CD4-positive, alpha-beta memory T cell (primary cell): Measurements from ENCODE around the gene PDE3B. TPM values are rescaled to one million over a fixed set of nuclear protein-coding genes. Genes with fewer than 3 reads are reported as not detected.
"Not testable (repeated sequence)": the region's sequence is repeated elsewhere in the genome, so short reads cannot be mapped to it uniquely, and the experiment has no call there.

ENCODE experiments used
- CTCF ChIA-PET: fragments of 350-600 bp; sonication (Branson Sonifier 250); formaldehyde crosslinking; loops from one replicate; lab custom pipeline; 2021; ENCODE audit warnings: inconsistent platforms; ENCODE audit not compliant: partially characterized antibody; lab: Charles Lee
- POLR2A ChIA-PET: fragments of 350-600 bp; sonication (Branson Sonifier 250); formaldehyde crosslinking; loops from one replicate; lab custom pipeline; 2021; ENCODE audit not compliant: partially characterized antibody; lab: Charles Lee
- DNase-seq, 5 donors: peaks; one replicate each; pipeline versions ENCODE4 v3.0.0 to v3.0.0-alpha.2; 2020 to 2022; ENCODE audit warnings: mixed read lengths in 1 of 5
- H3K27ac ChIP-seq: one replicate; pipeline ENCODE4 v1.7.0; 2013; ENCODE audit warnings: low read depth, low read length
- H3K27me3 ChIP-seq: 2 replicates; pipeline ENCODE4 v1.7.0; 2013; ENCODE audit warnings: mild to moderate bottlenecking, low read length, moderate library complexity; ENCODE audit not compliant: insufficient read depth
- H3K36me3 ChIP-seq: 2 replicates; pipeline ENCODE4 v1.7.0; 2013; ENCODE audit warnings: mild to moderate bottlenecking, low read length, moderate library complexity; ENCODE audit not compliant: insufficient read depth
- H3K4me1 ChIP-seq: 2 replicates; pipeline ENCODE4 v1.7.0; 2013; ENCODE audit warnings: mild to moderate bottlenecking, low read length, moderate library complexity; ENCODE audit not compliant: insufficient read depth
- H3K4me3 ChIP-seq, 2 donors: one replicate each; pipeline ENCODE4 v1.7.0; 2013; ENCODE audit warnings: low read length in 2 of 2, mild to moderate bottlenecking in 1 of 2
- H3K9me3 ChIP-seq, 2 donors: one replicate each; pipeline ENCODE4 v1.7.0; 2013; ENCODE audit warnings: low read length in 2 of 2, control low read depth in 1 of 2; ENCODE audit not compliant: control insufficient read depth in 1 of 2
- H3K27ac Mint-ChIP-seq, 7 donors: one replicate each; pipeline ENCODE4 v1.8.0; 2020 to 2021; ENCODE audit warnings: mixed read lengths in 7 of 7, mild to moderate bottlenecking in 6 of 7, inconsistent platforms in 3 of 7, moderate library complexity in 3 of 7
- H3K27me3 Mint-ChIP-seq, 2 donors: one replicate each; pipeline ENCODE4 v1.8.0; 2020 to 2021; ENCODE audit warnings: mixed read lengths in 2 of 2
- H3K36me3 Mint-ChIP-seq, 2 donors: one replicate each; pipeline ENCODE4 v1.8.0; 2020 to 2021; ENCODE audit warnings: mixed read lengths in 2 of 2, inconsistent platforms in 1 of 2, mild to moderate bottlenecking in 1 of 2
- H3K4me1 Mint-ChIP-seq, 4 donors: one replicate each; pipeline ENCODE4 v1.8.0; 2020 to 2021; ENCODE audit warnings: mixed read lengths in 4 of 4, mild to moderate bottlenecking in 1 of 4
- H3K4me3 Mint-ChIP-seq, 8 donors: one replicate each; pipeline ENCODE4 v1.8.0; 2020 to 2021; ENCODE audit warnings: mixed read lengths in 8 of 8, mild to moderate bottlenecking in 7 of 8, moderate library complexity in 6 of 8, inconsistent platforms in 3 of 8
- H3K9me3 Mint-ChIP-seq, 8 donors: one replicate each; pipeline ENCODE4 v1.8.0; 2020 to 2021; ENCODE audit warnings: mixed read lengths in 8 of 8, mild to moderate bottlenecking in 5 of 8, inconsistent platforms in 3 of 8, moderate library complexity in 1 of 8
- intact Hi-C: fragments of 100-400 bp; cut with micrococcal nuclease; formaldehyde crosslinking; loops from one replicate; pipeline ENCODE4 v1.15.1; 2023
- polyA plus RNA-seq, 2 donors: library from polyadenylated mRNA; unstranded; fragments of 300-500 nt; fragmentation: Illumina TruSeq; gene quantifications; one replicate each; pipeline ENCODE4 v1.2.3, GENCODE V29; 2021
- total RNA-seq, 2 experiments: library from RNA; stranded (reverse); gene quantifications; one replicate each; pipeline ENCODE4 v1.2.3, GENCODE V29; 2021

Gene PDE3B
- total and polyA plus RNA-seq, 4 experiments from 2014 or later = 34.1 to 222 (median 131) TPM

DNA sequence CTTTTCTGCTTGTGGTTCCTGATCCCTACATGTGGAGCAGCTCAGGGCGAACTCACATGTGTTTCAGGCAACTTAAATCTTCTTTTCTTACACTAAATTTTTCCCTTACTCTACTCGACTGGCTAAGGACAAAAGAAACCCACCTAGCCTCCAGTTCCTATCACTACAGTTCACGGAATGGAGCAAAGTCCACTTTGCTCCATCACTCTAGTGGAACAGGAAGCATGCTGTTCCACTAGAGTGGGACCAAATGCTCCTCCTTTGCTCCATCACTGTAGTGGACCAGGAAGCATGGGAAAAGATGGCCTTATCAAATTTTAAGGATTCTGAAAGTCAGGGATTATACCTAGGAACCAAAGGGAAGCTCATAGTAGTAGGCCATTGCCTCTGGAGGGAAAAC lies 36.1 kb downstream of the PDE3B start:
- DNase-seq = no peak
- Mint-ChIP-seq H3K9me3 (peaks cover 3 to 16% (median 6%) of the 10 kb centered on the region in 8 donors), H3K4me1 (peaks cover 27 to 57% (median 47%) of the 10 kb centered on the region in 4 donors), H3K27ac (peak overlapping the region in 2 of 7 donors; percentile 8 to 57), H3K36me3 (peaks cover 38 to 48% of the 10 kb centered on the region in 2 donors), H3K27me3 (no peaks in the 10 kb centered on the region), H3K4me3 (peak overlapping the region in 2 of 8 donors; percentile 0 to 14)
- Histone ChIP-seq H3K27me3 (no peaks in the 10 kb centered on the region), H3K27ac (no peak overlapping the region), H3K4me1 (peaks cover 10% of the 10 kb centered on the region), H3K36me3 (no peaks in the 10 kb centered on the region), H3K9me3 (no peaks in the 10 kb centered on the region), H3K4me3 (no peak overlapping the region)
- POLR2A ChIA-PET = no interaction called here
- CTCF ChIA-PET = no interaction called here
- intact Hi-C loops = no loop called here

DNA sequence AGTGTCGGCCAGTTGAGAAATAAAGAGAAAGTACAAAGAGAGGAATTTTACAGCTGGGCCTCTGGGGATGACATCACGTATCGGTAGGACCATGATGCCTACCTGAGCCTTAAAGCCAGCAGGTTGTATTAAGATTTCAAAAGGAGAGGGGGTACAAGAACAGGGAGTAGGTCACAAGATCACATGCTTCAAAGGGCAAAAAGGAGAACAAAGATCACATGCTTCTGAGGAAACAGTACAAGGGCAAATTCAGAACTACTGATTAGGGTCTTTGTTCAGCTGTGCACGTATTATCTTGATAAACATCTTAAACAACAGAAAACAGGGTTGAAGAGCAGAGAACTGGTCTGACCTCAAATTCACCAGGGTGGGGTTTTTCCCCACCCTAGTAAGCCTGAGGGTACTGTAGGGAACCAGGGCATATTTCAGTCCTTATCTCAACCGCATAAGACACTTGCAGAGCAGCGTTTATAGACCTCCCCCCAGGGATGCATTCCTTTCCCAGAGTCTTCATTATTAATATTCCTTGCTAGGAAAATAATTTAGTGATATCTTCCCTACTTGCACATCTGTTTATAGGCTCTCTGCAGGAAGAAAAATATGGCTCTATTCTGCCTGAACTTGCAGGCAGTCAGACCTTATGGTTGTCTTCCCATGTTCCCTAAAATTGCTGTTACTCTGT lies 40.8 kb downstream of the PDE3B start:
- peak overlapping the region in 2 of 7 donors; percentile 43 to 63 for H3K27ac Mint-ChIP-seq
- H3K27ac ChIP-seq, H3K27me3 ChIP-seq, POLR2A ChIA-PET, H3K4me3 ChIP-seq, H3K36me3 ChIP-seq, intact Hi-C loops, DNase-seq, H3K4me1 ChIP-seq, H3K27me3 Mint-ChIP-seq, H3K9me3 ChIP-seq: not testable (repeated sequence)
- H3K9me3 Mint-ChIP-seq = peaks cover 3 to 14% (median 4%) of the 10 kb centered on the region in 8 donors
- CTCF ChIA-PET = interaction anchor here (1.0 kb wide), 1 partner anchor 223 kb away, joined by 4 read pairs; no protein-coding TSS in a partner anchor
- H3K36me3 Mint-ChIP-seq = peaks cover 29% of the 10 kb centered on the region in 2 donors
- peaks cover 29 to 69% (median 50%) of the 10 kb centered on the region in 4 donors for H3K4me1 Mint-ChIP-seq
- peak overlapping the region in 2 of 8 donors; percentile 3 to 7 for H3K4me3 Mint-ChIP-seq

DNA sequence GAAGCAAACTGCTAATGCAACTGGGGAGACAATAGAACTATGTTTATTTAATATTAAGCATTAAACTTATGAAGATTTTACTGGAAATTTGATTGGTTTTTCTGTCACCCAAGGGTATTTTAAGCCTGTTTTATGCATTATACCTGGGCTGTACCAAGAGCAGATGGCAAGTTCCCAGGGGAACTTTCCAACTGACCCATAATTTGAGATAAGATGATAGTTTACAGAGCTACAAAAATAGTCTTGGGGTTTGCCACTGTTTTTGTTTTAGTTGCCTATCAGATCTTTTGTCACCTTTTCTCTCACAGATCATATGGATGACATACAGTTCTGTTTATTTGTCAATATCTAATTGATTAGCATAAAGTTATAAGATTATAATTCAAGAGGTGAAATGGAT lies 43.9 kb downstream of the PDE3B start:
- no peak overlapping the region for H3K4me3 Mint-ChIP-seq
- no peaks in the 10 kb centered on the region for H3K36me3 ChIP-seq
- H3K27ac Mint-ChIP-seq = peak overlapping the region in 2 of 7 donors; percentile 26 to 55
- H3K27ac ChIP-seq = no peak overlapping the region
- CTCF ChIA-PET = no interaction called here
- no peaks in the 10 kb centered on the region for H3K27me3 Mint-ChIP-seq
- no peaks in the 10 kb centered on the region for H3K27me3 ChIP-seq
- H3K4me3 ChIP-seq = no peak overlapping the region
- peaks cover 27 to 59% (median 41%) of the 10 kb centered on the region in 4 donors for H3K4me1 Mint-ChIP-seq
- peaks cover 13% of the 10 kb centered on the region for H3K4me1 ChIP-seq
- H3K9me3 Mint-ChIP-seq = peaks cover 0 to 12% (median under 1%) of the 10 kb centered on the region in 8 donors
- no peak for DNase-seq
- no peaks in the 10 kb centered on the region for H3K9me3 ChIP-seq
- intact Hi-C loops = no loop called here
- peaks cover 20 to 26% of the 10 kb centered on the region in 2 donors for H3K36me3 Mint-ChIP-seq
- POLR2A ChIA-PET = no interaction called here

DNA sequence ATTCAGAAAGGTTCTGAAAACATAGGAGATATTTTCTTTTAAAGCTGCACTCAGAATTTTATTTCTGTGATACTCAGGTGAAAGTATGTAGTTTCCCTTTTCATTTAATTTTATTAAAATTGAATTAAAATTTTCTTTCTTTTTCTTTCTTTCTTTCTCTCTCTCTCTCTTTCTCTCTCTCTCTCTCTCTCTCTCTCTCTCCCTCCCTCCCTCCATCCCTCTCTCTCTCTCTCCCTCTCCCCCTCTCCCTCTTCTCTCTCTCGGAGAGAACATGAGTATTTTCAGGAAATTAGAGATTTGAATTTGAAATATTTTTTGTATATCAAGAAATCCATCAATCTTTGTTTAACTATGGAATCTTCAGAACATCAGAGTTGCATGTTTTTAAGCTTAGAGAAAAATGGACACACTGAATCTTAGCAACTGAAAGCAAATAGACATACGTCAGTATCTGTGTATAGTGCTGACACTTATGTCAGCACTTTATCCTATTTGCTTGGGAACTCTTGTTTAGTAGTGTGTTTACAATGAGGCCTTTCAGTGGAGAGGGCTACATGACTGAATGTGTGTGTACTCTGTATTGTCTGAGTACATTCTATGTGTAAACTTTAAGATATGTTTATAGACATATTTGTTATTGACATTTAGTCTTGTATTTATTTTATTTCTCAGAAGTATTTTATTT lies 44.5 kb downstream of the PDE3B start:
- H3K36me3 ChIP-seq = no peaks in the 10 kb centered on the region

DNA sequence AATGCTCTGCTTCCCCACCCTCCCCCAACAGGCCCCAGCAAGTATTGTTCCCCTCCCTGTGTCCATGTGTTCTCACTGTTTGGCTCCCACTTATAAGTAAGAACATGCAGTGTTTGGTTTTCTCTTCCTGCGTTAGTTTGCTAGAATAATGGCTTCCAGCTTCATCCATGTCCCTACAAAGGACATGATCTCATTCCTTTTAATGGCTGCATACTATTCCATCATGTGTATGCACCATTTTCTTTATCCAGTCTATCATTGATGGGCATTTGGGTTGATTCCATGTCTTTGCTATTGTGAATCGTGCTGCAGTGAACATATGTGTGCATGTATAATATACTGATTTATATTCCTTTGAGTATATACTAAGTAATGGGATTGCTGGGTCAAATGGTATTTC lies 52.1 kb downstream of the PDE3B start:
- POLR2A ChIA-PET, DNase-seq, H3K4me3 ChIP-seq, H3K27ac ChIP-seq, H3K27me3 ChIP-seq, H3K36me3 ChIP-seq, H3K27me3 Mint-ChIP-seq, CTCF ChIA-PET, H3K9me3 ChIP-seq: not testable (repeated sequence)
- intact Hi-C loops = loop anchor here (2.0 kb wide), 1 partner anchor 69 kb away; no protein-coding TSS in a partner anchor
- peak overlapping the region in 1 of 7 donors; percentile 41 for H3K27ac Mint-ChIP-seq
- peaks cover 41 to 54% of the 10 kb centered on the region in 2 donors for H3K36me3 Mint-ChIP-seq
- H3K4me1 Mint-ChIP-seq = peaks cover 28 to 48% (median 33%) of the 10 kb centered on the region in 4 donors
- H3K4me1 ChIP-seq = peaks cover 40% of the 10 kb centered on the region
- H3K4me3 Mint-ChIP-seq = peak overlapping the region in 2 of 8 donors; percentile 17 to 21
- H3K9me3 Mint-ChIP-seq = peaks cover 0 to 37% (median 18%) of the 10 kb centered on the region in 8 donors

More for the DNA sequence above, 44.5 kb downstream of the PDE3B start:
- H3K27ac ChIP-seq = no peak overlapping the region
- peaks cover 0 to 19% (median 5%) of the 10 kb centered on the region in 8 donors for H3K9me3 Mint-ChIP-seq
- peaks cover 0 to under 1% of the 10 kb centered on the region in 2 donors for H3K9me3 ChIP-seq
- no peak overlapping the region for H3K4me3 ChIP-seq
- no peaks in the 10 kb centered on the region for H3K27me3 ChIP-seq
- H3K4me1 Mint-ChIP-seq = peaks cover 29 to 58% (median 41%) of the 10 kb centered on the region in 4 donors
- ChIA-PET CTCF (interaction anchor here (0.7 kb wide), 1 partner anchor 89 kb away, joined by 3 read pairs; no protein-coding TSS in a partner anchor), POLR2A (interaction anchor here (0.7 kb wide), 1 partner anchor 32 kb away, joined by 3 read pairs; no protein-coding TSS in a partner anchor)
- no peak for DNase-seq
- no peaks in the 10 kb centered on the region for H3K27me3 Mint-ChIP-seq
- peaks cover 13% of the 10 kb centered on the region for H3K4me1 ChIP-seq
- peak overlapping the region in 1 of 8 donors; percentile 63 for H3K4me3 Mint-ChIP-seq
- peak overlapping the region; percentile 27 to 84 (median 58) for H3K27ac Mint-ChIP-seq
- peaks cover 26 to 32% of the 10 kb centered on the region in 2 donors for H3K36me3 Mint-ChIP-seq
- intact Hi-C loops = no loop called here

DNA sequence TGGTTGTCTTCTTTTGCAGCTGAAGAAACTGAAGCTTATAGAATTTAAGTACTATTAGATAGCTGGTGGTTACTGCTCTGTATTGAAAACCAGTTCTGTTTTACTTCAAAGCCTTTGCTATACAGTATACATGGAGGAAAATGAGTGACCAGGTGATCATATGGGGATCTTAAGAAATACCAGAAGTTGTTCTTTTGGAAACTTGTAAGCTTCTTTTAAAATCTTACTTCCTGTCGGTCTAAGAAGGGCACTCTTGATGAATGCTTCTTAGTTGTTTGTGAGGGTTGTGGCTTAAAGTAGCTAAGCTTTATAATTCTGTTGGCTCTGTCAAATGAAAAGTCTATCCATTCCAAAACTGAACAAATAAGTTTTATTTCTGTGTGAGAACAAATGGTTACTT lies 55.2 kb downstream of the PDE3B start:
- ChIA-PET CTCF (interaction anchor here (1.0 kb wide), 1 partner anchor 53 kb away, joined by 3 read pairs; no protein-coding TSS in a partner anchor), POLR2A (interaction anchor here (0.6 to 1.7 kb wide), 4 partner anchors 9 to 161 kb away, joined by 3 to 7 read pairs (median 4); partner anchors contain the start of gene PDE3B)
- no peaks in the 10 kb centered on the region for H3K36me3 ChIP-seq
- H3K4me3 ChIP-seq = no peak overlapping the region
- no peaks in the 10 kb centered on the region for H3K27me3 Mint-ChIP-seq
- H3K27ac ChIP-seq = no peak overlapping the region
- H3K9me3 ChIP-seq = no peaks in the 10 kb centered on the region
- H3K36me3 Mint-ChIP-seq = peaks cover 37 to 51% of the 10 kb centered on the region in 2 donors
- H3K27me3 ChIP-seq = no peaks in the 10 kb centered on the region
- peak overlapping the region in 3 of 7 donors; percentile 1 to 60 (median 24) for H3K27ac Mint-ChIP-seq
- H3K4me1 ChIP-seq = peaks cover 49% of the 10 kb centered on the region
- H3K4me1 Mint-ChIP-seq = peaks cover 30 to 63% (median 37%) of the 10 kb centered on the region in 4 donors
- peaks cover 0 to 39% (median 23%) of the 10 kb centered on the region in 8 donors for H3K9me3 Mint-ChIP-seq
- DNase-seq = no peak
- peak overlapping the region in 6 of 8 donors; percentile 2 to 73 (median 46) for H3K4me3 Mint-ChIP-seq
- intact Hi-C loops = no loop called here
